ENCODE measurements around the gene EVC2.

The EVC2 gene

GRCh38 chr4:5708449-5709206 lies at the start of gene EVC2:
Gene EVC2 (minus strand): TSS chr4:5708559. CDS start chr4:5708513, 46 bp downstream.
- in situ Hi-C loops (cut with HindIII; ENCODE audit: low pct_unique_long_range_greater_than_20kb, low sequenced_read_pairs), result no loop called here
- DNase-seq (ENCODE audit: low read depth in 1 of 2, low spot score in 1 of 2), result no peak
- TF ChIP-seq JUND (IDR thresholded peaks at IDR 0.05; ENCODE audit: low read depth), result no peak

- DNase-seq (ENCODE audit: low read depth in 1 of 2, low spot score in 1 of 2), result no peak
- in situ Hi-C loops (cut with HindIII; ENCODE audit: low pct_unique_long_range_greater_than_20kb, low sequenced_read_pairs), result no loop called here
- TF ChIP-seq JUND (IDR thresholded peaks at IDR 0.05; ENCODE audit: low read depth), result no peak
These were observed 49.6 kb upstream of the EVC2 start for GRCh38 chr4:5757954-5758353.

- DNase-seq (ENCODE audit: low read depth in 1 of 2, low spot score in 1 of 2), result no peak
- in situ Hi-C loops (cut with HindIII; ENCODE audit: low pct_unique_long_range_greater_than_20kb, low sequenced_read_pairs), result no loop called here
- TF ChIP-seq JUND (IDR thresholded peaks at IDR 0.05; ENCODE audit: low read depth), result no peak
These were observed 49.2 kb upstream of the EVC2 start for GRCh38 chr4:5757536-5757935.

- TF ChIP-seq JUND (IDR thresholded peaks at IDR 0.05; ENCODE audit: low read depth), result no peak
- no peak for DNase-seq (ENCODE audit: low read depth in 1 of 2, low spot score in 1 of 2)
- in situ Hi-C loops (cut with HindIII; ENCODE audit: low pct_unique_long_range_greater_than_20kb, low sequenced_read_pairs), result no loop called here
These were observed 48.7 kb upstream of the EVC2 start for GRCh38 chr4:5757091-5757490.

GRCh38 chr4:5756271-5756670 lies 47.9 kb upstream of the EVC2 start:
- in situ Hi-C loops (cut with HindIII; ENCODE audit: low pct_unique_long_range_greater_than_20kb, low sequenced_read_pairs), result no loop called here
- no peak for TF ChIP-seq JUND (IDR thresholded peaks at IDR 0.05; ENCODE audit: low read depth)
- DNase-seq (ENCODE audit: low read depth in 1 of 2, low spot score in 1 of 2), result no peak

GRCh38 chr4:5755679-5756078 lies 47.3 kb upstream of the EVC2 start:
- DNase-seq (ENCODE audit: low read depth in 1 of 2, low spot score in 1 of 2), result no peak
- no peak for TF ChIP-seq JUND (IDR thresholded peaks at IDR 0.05; ENCODE audit: low read depth)
- in situ Hi-C loops (cut with HindIII; ENCODE audit: low pct_unique_long_range_greater_than_20kb, low sequenced_read_pairs), result no loop called here

GRCh38 chr4:5755161-5755560 lies 46.8 kb upstream of the EVC2 start:
- DNase-seq (ENCODE audit: low read depth in 1 of 2, low spot score in 1 of 2), result no peak
- in situ Hi-C loops (cut with HindIII; ENCODE audit: low pct_unique_long_range_greater_than_20kb, low sequenced_read_pairs), result no loop called here
- no peak for TF ChIP-seq JUND (IDR thresholded peaks at IDR 0.05; ENCODE audit: low read depth)

GRCh38 chr4:5754529-5754881 lies 46.1 kb upstream of the EVC2 start:
- in situ Hi-C loops (cut with HindIII; ENCODE audit: low pct_unique_long_range_greater_than_20kb, low sequenced_read_pairs), result no loop called here
- DNase-seq (ENCODE audit: low read depth in 1 of 2, low spot score in 1 of 2), result no peak
- no peak for TF ChIP-seq JUND (IDR thresholded peaks at IDR 0.05; ENCODE audit: low read depth)

- no peak for TF ChIP-seq JUND (IDR thresholded peaks at IDR 0.05; ENCODE audit: low read depth)
- no peak for DNase-seq (ENCODE audit: low read depth in 1 of 2, low spot score in 1 of 2)
- in situ Hi-C loops (cut with HindIII; ENCODE audit: low pct_unique_long_range_greater_than_20kb, low sequenced_read_pairs), result no loop called here
These were observed 45.6 kb upstream of the EVC2 start for GRCh38 chr4:5753766-5754528.

- in situ Hi-C loops (cut with HindIII; ENCODE audit: low pct_unique_long_range_greater_than_20kb, low sequenced_read_pairs), result no loop called here
- TF ChIP-seq JUND (IDR thresholded peaks at IDR 0.05; ENCODE audit: low read depth), result no peak
- no peak for DNase-seq (ENCODE audit: low read depth in 1 of 2, low spot score in 1 of 2)
These were observed 45.0 kb upstream of the EVC2 start for GRCh38 chr4:5753366-5753765.

GRCh38 chr4:5752376-5753184 lies 44.2 kb upstream of the EVC2 start:
- no peak for DNase-seq (ENCODE audit: low read depth in 1 of 2, low spot score in 1 of 2)
- in situ Hi-C loops (cut with HindIII; ENCODE audit: low pct_unique_long_range_greater_than_20kb, low sequenced_read_pairs), result no loop called here
- no peak for TF ChIP-seq JUND (IDR thresholded peaks at IDR 0.05; ENCODE audit: low read depth)

GRCh38 chr4:5751666-5752375 lies 43.5 kb upstream of the EVC2 start:
- no peak for DNase-seq (ENCODE audit: low read depth in 1 of 2, low spot score in 1 of 2)
- no peak for TF ChIP-seq JUND (IDR thresholded peaks at IDR 0.05; ENCODE audit: low read depth)
- in situ Hi-C loops (cut with HindIII; ENCODE audit: low pct_unique_long_range_greater_than_20kb, low sequenced_read_pairs), result no loop called here

Measured in T47D (cell line).